Neural cell (in vitro differentiated cells): ENCODE data around the gene AHI1. TPM values are rescaled to one million over a fixed set of nuclear protein-coding genes. Genes with fewer than 3 reads are reported as not detected.

Source experiments
- H2AFZ ChIP-seq: fragments of 200-600, 300-800 bp; sonication (generic), shearing (Covaris generic); 2 replicates; pipeline ENCODE4 v1.6.0; 2014; ENCODE audit warnings: low read depth, mild to moderate bottlenecking, antibody characterized with exemption, low read length, moderate library complexity
- H3F3A ChIP-seq: fragments of 200-600 bp; shearing (Covaris generic); 2 replicates; pipeline ENCODE4 v1.6.1; 2016; ENCODE audit warnings: mild to moderate bottlenecking, moderate library complexity, mixed read lengths, antibody characterized with exemption, low read length; ENCODE audit not compliant: insufficient read depth, poor library complexity, severe bottlenecking
- H3K27ac ChIP-seq: fragments of 200-600, 300-800 bp; sonication (generic), shearing (Covaris generic); 2 replicates; pipeline ENCODE4 v1.5.1; 2014; ENCODE audit warnings: mild to moderate bottlenecking, low read length, moderate library complexity
- H3K27me3 ChIP-seq: fragments of 300-800, 200-600 bp; sonication (generic), shearing (Covaris generic); 2 replicates; pipeline ENCODE4 v1.6.0; 2014; ENCODE audit warnings: mild to moderate bottlenecking, low read depth, low read length, moderate library complexity; ENCODE audit not compliant: insufficient read depth
- H3K36me3 ChIP-seq: fragments of 300-800, 200-600 bp; sonication (generic), shearing (Covaris generic); 2 replicates; pipeline ENCODE4 v1.5.1; 2014; ENCODE audit warnings: mild to moderate bottlenecking, antibody characterized with exemption, low read length, moderate library complexity; ENCODE audit not compliant: insufficient read depth
- H3K4me2 ChIP-seq: fragments of 300-800, 200-600 bp; sonication (generic), shearing (Covaris generic); 2 replicates; pipeline ENCODE4 v1.6.0; 2014; ENCODE audit warnings: mild to moderate bottlenecking, low read length
- H3K4me3 ChIP-seq: fragments of 300-800, 200-600 bp; sonication (generic), shearing (Covaris generic); 2 replicates; pipeline ENCODE4 v1.5.1; 2014; ENCODE audit warnings: mild to moderate bottlenecking, low read length, moderate library complexity
- H3K79me2 ChIP-seq: fragments of 200-600 bp; shearing (Covaris generic); replicated peaks from 2 replicates; pipeline ENCODE4 v1.6.0; 2014; ENCODE audit warnings: mild to moderate bottlenecking, low read length, moderate library complexity; ENCODE audit not compliant: insufficient read depth
- H3K9ac ChIP-seq: fragments of 300-800, 200-600 bp; sonication (generic), shearing (Covaris generic); 2 replicates; pipeline ENCODE4 v1.6.1; 2016; ENCODE audit warnings: mild to moderate bottlenecking, low read length, mixed read lengths
- H3K9me2 ChIP-seq: fragments of 200-600 bp; shearing (Covaris generic); 2 replicates; pipeline ENCODE4 v1.6.1; 2016; ENCODE audit warnings: mild to moderate bottlenecking, low read length, mixed read lengths; ENCODE audit not compliant: insufficient read depth
- H3K9me3 ChIP-seq: fragments of 200-600, 300-800 bp; sonication (generic), shearing (Covaris generic); 2 replicates; pipeline ENCODE4 v1.6.1; 2016; ENCODE audit warnings: mild to moderate bottlenecking, mixed run types, low read length, moderate library complexity, mixed read lengths
- H4K20me1 ChIP-seq: fragments of 200-600 bp; shearing (Covaris generic); 2 replicates; pipeline ENCODE4 v1.6.1; 2016; ENCODE audit warnings: mild to moderate bottlenecking, mixed run types; ENCODE audit not compliant: insufficient read depth
- CTCF ChIP-seq: fragments of 450-650 bp; IDR thresholded peaks from 2 replicates; pipeline ENCODE4 v1.5.1; 2014; ENCODE audit warnings: antibody characterized with exemption, mild to moderate bottlenecking, moderate library complexity; ENCODE audit not compliant: poor library complexity, severe bottlenecking
- EP300 ChIP-seq: fragments of 450-650 bp; conservative IDR thresholded peaks from 2 replicates; pipeline ENCODE4 v1.6.1; 2014; ENCODE audit warnings: antibody characterized with exemption, mild to moderate bottlenecking, moderate library complexity; ENCODE audit not compliant: poor library complexity, severe bottlenecking
- EZH2 ChIP-seq: fragments of 200-600, 300-800 bp; shearing (Covaris generic), sonication (generic); IDR thresholded peaks from 2 replicates; pipeline ENCODE4 v1.6.1; 2014; ENCODE audit warnings: antibody characterized with exemption, low read length, borderline replicate concordance, mild to moderate bottlenecking; ENCODE audit not compliant: insufficient read depth, poor library complexity, severe bottlenecking
- MXI1 ChIP-seq: fragments of 450-650 bp; conservative IDR thresholded peaks from 2 replicates; pipeline ENCODE4 v1.6.1; 2014; ENCODE audit warnings: antibody characterized with exemption, mild to moderate bottlenecking; ENCODE audit not compliant: poor library complexity, severe bottlenecking
- POLR2AphosphoS5 ChIP-seq: IDR thresholded peaks from 2 replicates; pipeline ENCODE4 v1.6.1; 2012
- RAD21 ChIP-seq: fragments of 450-650 bp; conservative IDR thresholded peaks from 2 replicates; pipeline ENCODE4 v1.6.1; 2014; ENCODE audit warnings: antibody characterized with exemption, mild to moderate bottlenecking, moderate library complexity
- REST ChIP-seq: IDR thresholded peaks from 2 replicates; pipeline ENCODE4 v1.6.1; 2012; ENCODE audit warnings: borderline replicate concordance
- SMC3 ChIP-seq: fragments of 450-650 bp; conservative IDR thresholded peaks from 2 replicates; pipeline ENCODE4 v1.6.1; 2014; ENCODE audit warnings: antibody characterized with exemption, mild to moderate bottlenecking, moderate library complexity; ENCODE audit not compliant: poor library complexity
- TAF1 ChIP-seq: IDR thresholded peaks from 2 replicates; pipeline ENCODE4 v1.6.1; 2012; ENCODE audit warnings: low read depth
- polyA plus RNA-seq: library from polyadenylated mRNA; depleted of rRNA; stranded (reverse); fragments of >200 nt; gene quantifications from 2 replicates; pipeline ENCODE4 v1.2.3, GENCODE V29; 2014

AHI1 gene
- polyA plus RNA-seq, 1 donor from 2014 or later = 58.2 TPM

GRCh38 chr6:135440087-135440792 is 57.3 kb downstream of the AHI1 start:
- H3K27ac ChIP-seq = no peak overlapping the region
- H3K4me3 ChIP-seq = no peak overlapping the region
- H3K9ac ChIP-seq = no peak overlapping the region
- H3K36me3 ChIP-seq = no peaks in the 10 kb centered on the region
- no peak overlapping the region for H3K4me2 ChIP-seq
- H3K79me2 ChIP-seq = no peaks in the 10 kb centered on the region
- TF ChIP-seq TAF1 = no peak
- TF ChIP-seq REST = no peak
- TF ChIP-seq MXI1 = no peak
- TF ChIP-seq EZH2 = no peak
- TF ChIP-seq CTCF = no peak
- TF ChIP-seq RAD21 = no peak
- no peak for TF ChIP-seq POLR2AphosphoS5
- H3K9me2 ChIP-seq = no peaks in the 10 kb centered on the region
- H4K20me1 ChIP-seq = no peaks in the 10 kb centered on the region
- no peaks in the 10 kb centered on the region for H3K27me3 ChIP-seq
- H3F3A ChIP-seq = no peaks in the 10 kb centered on the region
- no peak overlapping the region for H2AFZ ChIP-seq
- H3K9me3 ChIP-seq = no peaks in the 10 kb centered on the region

GRCh38 chr6:135439549-135439948 is 58.0 kb downstream of the AHI1 start:
- no peak overlapping the region for H2AFZ ChIP-seq
- no peak overlapping the region for H3K4me2 ChIP-seq
- no peak overlapping the region for H3K4me3 ChIP-seq
- no peaks in the 10 kb centered on the region for H3K9me2 ChIP-seq
- H3F3A ChIP-seq = no peaks in the 10 kb centered on the region
- H3K36me3 ChIP-seq = no peaks in the 10 kb centered on the region
- H3K9ac ChIP-seq = no peak overlapping the region
- H3K27ac ChIP-seq = no peak overlapping the region
- no peaks in the 10 kb centered on the region for H3K79me2 ChIP-seq
- no peaks in the 10 kb centered on the region for H4K20me1 ChIP-seq
- TF ChIP-seq CTCF (no peak), SMC3 (no peak), REST (no peak), MXI1 (no peak), TAF1 (no peak), EZH2 (no peak), EP300 (no peak), POLR2AphosphoS5 (no peak), RAD21 (no peak)
- no peaks in the 10 kb centered on the region for H3K27me3 ChIP-seq
- no peaks in the 10 kb centered on the region for H3K9me3 ChIP-seq
